NCI-H524 (cell line): Measurements from ENCODE around the gene CCDC192.
"Not testable (repeated sequence)": the region's sequence is repeated elsewhere in the genome, so short reads cannot be mapped to it uniquely, and the experiment has no call there.

Experiments
- DNase-seq, 2 experiments: peaks; one replicate each; lab custom pipeline; 2025; lab: John Stamatoyannopoulos, UW

The CCDC192 gene

GRCh38 chr5:127702926-127703561 is at the start of gene CCDC192:
CCDC192 (plus strand) TSS chr5:127703391; CDS start chr5:127703446, 55 bp downstream.
- DNase-seq = no peak

- no peak for DNase-seq
Observed at GRCh38 chr5:127656825-127657224, 46.4 kb upstream of the CCDC192 start.

GRCh38 chr5:127660047-127660733 is 43.0 kb upstream of the CCDC192 start:
- DNase-seq = no peak

- no peak for DNase-seq
Observed at GRCh38 chr5:127664093-127664492, 39.1 kb upstream of the CCDC192 start.

GRCh38 chr5:127665641-127666040 is 37.5 kb upstream of the CCDC192 start:
- DNase-seq = no peak

- DNase-seq = peak in 1 of 2 experiments; percentile 4
Observed at GRCh38 chr5:127666043-127666716, 37.0 kb upstream of the CCDC192 start.

GRCh38 chr5:127667926-127668325 is 35.3 kb upstream of the CCDC192 start:
- peak in 1 of 2 experiments; percentile 12 for DNase-seq

- DNase-seq = no peak
Observed at GRCh38 chr5:127671218-127671617, 32.0 kb upstream of the CCDC192 start.

- DNase-seq = no peak
Observed at GRCh38 chr5:127673117-127673800, 29.9 kb upstream of the CCDC192 start.

- peak; percentile 36 to 74 for DNase-seq
Observed at GRCh38 chr5:127676951-127677350, 26.2 kb upstream of the CCDC192 start.

- not testable (repeated sequence) for DNase-seq
Observed at GRCh38 chr5:127679691-127680330, 23.4 kb upstream of the CCDC192 start.

- no peak for DNase-seq
Observed at GRCh38 chr5:127680595-127680994, 22.6 kb upstream of the CCDC192 start.

GRCh38 chr5:127683008-127683407 is 20.2 kb upstream of the CCDC192 start:
- no peak for DNase-seq

GRCh38 chr5:127684726-127685467 is 18.3 kb upstream of the CCDC192 start:
- no peak for DNase-seq

- no peak for DNase-seq
Observed at GRCh38 chr5:127685662-127686061, 17.5 kb upstream of the CCDC192 start.

- no peak for DNase-seq
Observed at GRCh38 chr5:127686424-127686823, 16.8 kb upstream of the CCDC192 start.

- DNase-seq = peak in 1 of 2 experiments; percentile 18
Observed at GRCh38 chr5:127694518-127695171, 8.5 kb upstream of the CCDC192 start.

- DNase-seq = peak in 1 of 2 experiments; percentile 75
Observed at GRCh38 chr5:127695346-127695745, 7.8 kb upstream of the CCDC192 start.

- DNase-seq = no peak
Observed at GRCh38 chr5:127696683-127697082, 6.5 kb upstream of the CCDC192 start.

- DNase-seq = no peak
Observed at GRCh38 chr5:127697894-127698600, 5.1 kb upstream of the CCDC192 start.
